Fibroblast of pulmonary artery (primary cell): ENCODE measurements around the gene VCL.

Source experiments
- DNase-seq: peaks from one replicate; pipeline ENCODE4 v3.0.0-alpha.2; 2010; ENCODE audit warnings: low read depth
- H3K4me3 ChIP-seq: replicated peaks from 2 replicates; pipeline ENCODE4 v1.5.1; 2011; ENCODE audit warnings: low read depth, mild to moderate bottlenecking, control low read depth, low read length, moderate library complexity
- CTCF ChIP-seq: IDR thresholded peaks from 2 replicates; pipeline ENCODE4 v1.5.1; 2011; ENCODE audit warnings: mild to moderate bottlenecking, control low read depth, low read length, inconsistent platforms; ENCODE audit errors: missing control alignments

VCL gene

GRCh38 chr10:74081941-74082718, 84.2 kb downstream of the VCL start:
- DNase-seq, result no peak
- H3K4me3 ChIP-seq, result no peak overlapping the region
- TF ChIP-seq CTCF, result no peak

DNA sequence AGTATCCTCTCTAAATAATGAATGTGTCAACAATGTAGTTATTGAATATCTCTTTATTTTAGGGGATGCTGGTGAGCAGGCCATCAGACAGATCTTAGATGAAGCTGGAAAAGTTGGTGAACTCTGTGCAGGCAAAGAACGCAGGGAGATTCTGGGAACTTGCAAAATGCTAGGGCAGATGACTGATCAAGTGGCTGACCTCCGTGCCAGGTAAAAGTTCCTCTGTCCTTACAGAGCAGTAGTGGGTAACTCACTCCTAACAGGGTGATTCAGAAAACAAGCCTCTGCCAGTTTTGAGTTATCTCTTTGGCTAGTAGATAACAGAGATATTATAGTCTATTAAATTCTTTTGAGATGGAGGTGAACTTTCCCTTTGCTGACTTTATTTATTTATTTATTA, 85.4 kb downstream of the VCL start:
- no peak overlapping the region for H3K4me3 ChIP-seq
- DNase-seq, result no peak
- TF ChIP-seq CTCF, result no peak

DNA sequence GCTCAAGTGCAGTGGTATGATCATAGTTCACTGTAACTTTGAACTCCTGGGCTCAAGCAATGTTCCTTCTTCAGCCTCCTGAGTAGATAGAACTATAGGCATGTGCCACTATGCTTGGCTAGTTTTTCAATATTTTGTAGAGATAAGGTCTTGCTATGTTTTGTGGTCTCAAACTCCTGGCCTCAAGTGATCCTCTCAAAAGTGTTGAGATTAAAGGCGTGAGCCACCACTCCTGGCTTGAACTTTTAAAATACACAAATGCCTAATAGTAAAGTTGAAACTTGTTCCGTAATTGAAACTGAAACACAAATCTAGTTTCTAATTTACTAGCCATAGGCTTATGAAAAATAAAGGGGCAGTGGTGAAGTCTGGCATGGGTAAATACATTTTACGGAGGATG, 87.0 kb downstream of the VCL start:
- no peak overlapping the region for H3K4me3 ChIP-seq
- no peak for TF ChIP-seq CTCF
- DNase-seq, result no peak

- no peak for DNase-seq
- TF ChIP-seq CTCF, result no peak
- H3K4me3 ChIP-seq, result no peak overlapping the region
Observed at GRCh38 chr10:74086317-74086716, 88.4 kb downstream of the VCL start.

- DNase-seq, result no peak
- H3K4me3 ChIP-seq, result no peak overlapping the region
- no peak for TF ChIP-seq CTCF
Observed at GRCh38 chr10:74088722-74089121, 90.8 kb downstream of the VCL start.

GRCh38 chr10:74092372-74092771, 94.5 kb downstream of the VCL start:
- DNase-seq, result no peak
- H3K4me3 ChIP-seq, result no peak overlapping the region
- no peak for TF ChIP-seq CTCF
